Activated CD4-positive, CD25-positive, alpha-beta regulatory T cell (primary cell): ENCODE data around the gene LARP4.

Experiments used
- DNase-seq, 4 experiments: peaks; one replicate each; lab custom pipeline; 2025; lab: John Stamatoyannopoulos, UW

The LARP4 gene

GRCh38 chr12:50527359-50527726, 126.7 kb downstream of the LARP4 start:
- no peak for DNase-seq

DNA sequence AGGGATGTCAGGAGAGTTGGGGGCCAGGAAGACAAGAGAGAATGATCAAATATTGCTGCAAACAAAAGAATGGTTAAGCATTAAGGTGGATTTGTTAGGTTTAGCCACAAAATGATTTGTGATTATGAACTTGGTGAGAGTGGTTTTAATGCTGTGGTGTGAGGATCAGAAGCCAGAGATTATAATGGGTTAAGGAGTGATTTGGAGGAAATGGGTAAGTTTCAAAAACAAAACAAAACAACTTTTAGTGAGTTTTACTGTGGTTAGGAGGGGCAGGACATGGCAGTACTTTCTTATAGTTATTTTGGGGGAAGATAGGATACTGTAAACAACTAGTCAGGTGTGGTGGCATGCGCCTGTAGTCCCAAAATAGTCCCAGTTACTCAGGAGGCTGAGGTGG, 128.1 kb downstream of the LARP4 start:
- DNase-seq: no peak

- DNase-seq: no peak
These were observed 128.7 kb downstream of the LARP4 start for GRCh38 chr12:50529345-50529744.
